Smooth muscle cell (in vitro differentiated cells): ENCODE results near the gene DNAH1. TPM values are rescaled to one million over a fixed set of nuclear protein-coding genes. Genes with fewer than 3 reads are reported as not detected.

Experiments
- DNase-seq: peaks from one replicate; lab custom pipeline; 2025; ENCODE audit not compliant: unreplicated experiment; lab: John Stamatoyannopoulos, UW
- H2AFZ ChIP-seq: fragments of 200-600 bp; sonication (generic); 2 replicates; pipeline ENCODE4 v1.6.0; 2016; ENCODE audit warnings: antibody characterized with exemption, low read depth, mild to moderate bottlenecking
- H3F3A ChIP-seq: fragments of 200-600 bp; sonication (generic); 2 replicates; pipeline ENCODE4 v1.6.0; 2017; ENCODE audit warnings: antibody characterized with exemption, low read depth
- H3K27ac ChIP-seq: fragments of 200-600 bp; sonication (generic); 2 replicates; pipeline ENCODE4 v1.5.1; 2016; ENCODE audit warnings: low read depth, mild to moderate bottlenecking
- H3K27me3 ChIP-seq: fragments of 200-600 bp; sonication (generic); 2 replicates; pipeline ENCODE4 v1.6.1; 2016; ENCODE audit warnings: low read depth, mild to moderate bottlenecking
- H3K36me3 ChIP-seq: fragments of 200-600 bp; sonication (generic); 2 replicates; pipeline ENCODE4 v1.5.1; 2016; ENCODE audit warnings: low read depth
- H3K4me1 ChIP-seq: fragments of 200-600 bp; sonication (generic); 2 replicates; pipeline ENCODE4 v1.5.1; 2016; ENCODE audit warnings: low read depth
- H3K4me2 ChIP-seq: fragments of 200-600 bp; sonication (generic); 2 replicates; pipeline ENCODE4 v1.6.0; 2016; ENCODE audit warnings: mild to moderate bottlenecking
- H3K4me3 ChIP-seq: fragments of 200-600 bp; sonication (generic); 2 replicates; pipeline ENCODE4 v1.5.1; 2016; ENCODE audit warnings: mild to moderate bottlenecking
- H3K79me2 ChIP-seq: fragments of 200-600 bp; sonication (generic); 2 replicates; pipeline ENCODE4 v1.6.0; 2016; ENCODE audit warnings: low read depth, mild to moderate bottlenecking
- H3K9ac ChIP-seq: fragments of 200-600 bp; sonication (generic); 2 replicates; pipeline ENCODE4 v1.6.0; 2016; ENCODE audit warnings: low read depth
- H3K9me3 ChIP-seq: fragments of 200-600 bp; sonication (generic); replicated peaks from 2 replicates; pipeline ENCODE4 v1.5.1; 2016; ENCODE audit warnings: low read depth
- H4K20me1 ChIP-seq: fragments of 200-600 bp; sonication (generic); 2 replicates; pipeline ENCODE4 v1.6.0; 2016; ENCODE audit warnings: low read depth
- CTCF ChIP-seq: fragments of 200-600 bp; sonication (generic); IDR thresholded peaks from 2 replicates; pipeline ENCODE4 v1.5.1; 2017; ENCODE audit warnings: borderline replicate concordance, mild to moderate bottlenecking, antibody characterized with exemption; ENCODE audit not compliant: insufficient read depth, poor library complexity, severe bottlenecking
- WGBS: methylation state at CpG from one replicate; pipeline ENCODE4 v1.1.7; 2016; ENCODE audit warnings: low lambda C conversion rate; 5-methylcytosine and 5-hydroxymethylcytosine counted together
- polyA plus RNA-seq: library from polyadenylated mRNA; unstranded; fragments of >200 nt; fragmentation: Nextera tagmentation; extraction: Ambion mirVana; gene quantifications from 2 replicates; pipeline ENCODE4 v1.2.1, GENCODE V29; 2016
- total RNA-seq: library from RNA; depleted of rRNA; stranded (reverse); fragments of >200 nt; gene quantifications from 2 replicates; pipeline ENCODE4 v1.2.3, GENCODE V29; 2014

DNAH1 gene
- total and polyA plus RNA-seq, 2 experiments from 2014 or later, result 0.54 to 3.7 TPM

- no peak for DNase-seq
- TF ChIP-seq CTCF, result no peak
- peak overlapping the region; percentile 22 for H3K4me3 ChIP-seq
- no peaks in the 10 kb centered on the region for H4K20me1 ChIP-seq
- no peaks in the 10 kb centered on the region for H3K36me3 ChIP-seq
- no peaks in the 10 kb centered on the region for H3K79me2 ChIP-seq
- H3K4me1 ChIP-seq, result no peaks in the 10 kb centered on the region
- no peak overlapping the region for H2AFZ ChIP-seq
- H3K27me3 ChIP-seq, result no peaks in the 10 kb centered on the region
- H3K4me2 ChIP-seq, result peak overlapping the region; percentile 79
- WGBS, result 61% methylated on average over 6 of the region's 6 CpGs
- H3K27ac ChIP-seq, result no peak overlapping the region
- no peaks in the 10 kb centered on the region for H3K9me3 ChIP-seq
- no peaks in the 10 kb centered on the region for H3F3A ChIP-seq
- H3K9ac ChIP-seq, result no peak overlapping the region
These were observed 57.6 kb downstream of the DNAH1 start for GRCh38 chr3:52373676-52374075.

GRCh38 chr3:52374173-52374572 lies 58.1 kb downstream of the DNAH1 start:
- no peaks in the 10 kb centered on the region for H3K27me3 ChIP-seq
- no peak overlapping the region for H2AFZ ChIP-seq
- peak overlapping the region; percentile 79 for H3K4me2 ChIP-seq
- H3K9ac ChIP-seq, result no peak overlapping the region
- H3K79me2 ChIP-seq, result no peaks in the 10 kb centered on the region
- no peak for TF ChIP-seq CTCF
- H3K4me1 ChIP-seq, result no peaks in the 10 kb centered on the region
- H3F3A ChIP-seq, result no peaks in the 10 kb centered on the region
- H3K4me3 ChIP-seq, result no peak overlapping the region
- no peaks in the 10 kb centered on the region for H4K20me1 ChIP-seq
- no peaks in the 10 kb centered on the region for H3K36me3 ChIP-seq
- H3K27ac ChIP-seq, result no peak overlapping the region
- 89% methylated on average over 2 of the region's 2 CpGs for WGBS
- DNase-seq, result no peak
- no peaks in the 10 kb centered on the region for H3K9me3 ChIP-seq

GRCh38 chr3:52379610-52380009 lies 63.5 kb downstream of the DNAH1 start:
- no peaks in the 10 kb centered on the region for H3K36me3 ChIP-seq
- H3K27me3 ChIP-seq, result no peaks in the 10 kb centered on the region
- no peaks in the 10 kb centered on the region for H3K4me1 ChIP-seq
- TF ChIP-seq CTCF, result no peak
- no peaks in the 10 kb centered on the region for H4K20me1 ChIP-seq
- no peaks in the 10 kb centered on the region for H3K79me2 ChIP-seq
- H3K9ac ChIP-seq, result no peak overlapping the region
- no peaks in the 10 kb centered on the region for H3F3A ChIP-seq
- WGBS, result 89% methylated on average over 10 of the region's 10 CpGs
- no peak overlapping the region for H3K27ac ChIP-seq
- H2AFZ ChIP-seq, result no peak overlapping the region
- no peak overlapping the region for H3K4me2 ChIP-seq
- H3K9me3 ChIP-seq, result no peaks in the 10 kb centered on the region
- no peak overlapping the region for H3K4me3 ChIP-seq
- no peak for DNase-seq

GRCh38 chr3:52380023-52380422 lies 63.9 kb downstream of the DNAH1 start:
- no peaks in the 10 kb centered on the region for H3K9me3 ChIP-seq
- no peaks in the 10 kb centered on the region for H3K27me3 ChIP-seq
- 91% methylated on average over 6 of the region's 10 CpGs for WGBS
- no peak for DNase-seq
- no peaks in the 10 kb centered on the region for H3K36me3 ChIP-seq
- no peak overlapping the region for H2AFZ ChIP-seq
- H3K9ac ChIP-seq, result no peak overlapping the region
- no peak overlapping the region for H3K27ac ChIP-seq
- H3K4me2 ChIP-seq, result no peak overlapping the region
- H3F3A ChIP-seq, result no peaks in the 10 kb centered on the region
- H3K4me3 ChIP-seq, result no peak overlapping the region
- H3K4me1 ChIP-seq, result no peaks in the 10 kb centered on the region
- TF ChIP-seq CTCF, result no peak
- H3K79me2 ChIP-seq, result no peaks in the 10 kb centered on the region
- no peaks in the 10 kb centered on the region for H4K20me1 ChIP-seq
